Breast epithelium (tissue), 4 donors: ENCODE data around the gene ZBTB39. TPM values are rescaled to one million over a fixed set of nuclear protein-coding genes. Genes with fewer than 3 reads are reported as not detected.

ENCODE experiments used
- DNase-seq, 2 donors: peaks; one replicate each; pipeline ENCODE4 v3.0.0-alpha.2; 2019; ENCODE audit warnings: low spot score in 2 of 2
- H3K27ac ChIP-seq, 2 donors: fragments of 200-600 bp; sonication (generic) in 1 of 2; one replicate each; pipeline ENCODE4 v1.5.1; 2016 to 2019; ENCODE audit warnings: mild to moderate bottlenecking in 1 of 2
- H3K27me3 ChIP-seq, 2 donors: fragments of 200-600 bp; sonication (generic) in 1 of 2; one replicate each; pipeline versions ENCODE4 v1.5.1 to v1.6.0; 2017 to 2019; ENCODE audit warnings: control low read depth in 1 of 2, mild to moderate bottlenecking in 1 of 2
- H3K36me3 ChIP-seq: fragments of 200-600 bp; one replicate; pipeline ENCODE4 v1.5.1; 2019
- H3K4me1 ChIP-seq, 2 donors: fragments of 200-600 bp; sonication (generic); one replicate each; pipeline ENCODE4 v1.5.1; 2016 to 2019; ENCODE audit warnings: control low read depth in 1 of 2
- H3K4me3 ChIP-seq, 3 donors: fragments of 200-600 bp; sonication (generic); 1 replicate in 2 of 3; 2 replicates in 1 of 3; pipeline ENCODE4 v1.5.1; 2016 to 2019; ENCODE audit warnings: mild to moderate bottlenecking in 3 of 3, moderate library complexity in 2 of 3
- H3K9me3 ChIP-seq, 2 donors: fragments of 200-600 bp; sonication (generic) in 1 of 2; one replicate each; pipeline ENCODE4 v1.5.1; 2016 to 2019; ENCODE audit warnings: control low read depth in 1 of 2
- CTCF ChIP-seq, 3 donors: fragments of 450-650 bp; IDR thresholded peaks; one replicate each; pipeline ENCODE4 v1.5.1; 2016 to 2017; ENCODE audit warnings: antibody characterized with exemption in 3 of 3, mild to moderate bottlenecking in 3 of 3, moderate library complexity in 3 of 3
- POLR2A ChIP-seq: fragments of 450-650 bp; IDR thresholded peaks from one replicate; pipeline ENCODE4 v1.6.1; 2016; ENCODE audit warnings: antibody characterized with exemption, mild to moderate bottlenecking, moderate library complexity
- POLR2AphosphoS5 ChIP-seq, 3 donors: sonication (generic); formaldehyde crosslinking; IDR thresholded peaks; one replicate each; pipeline ENCODE4 v1.6.1; 2017; ENCODE audit warnings: antibody characterized with exemption in 3 of 3
- intact Hi-C: fragments of 100-400 bp; cut with DNase I; formaldehyde crosslinking; loops from one replicate; pipeline ENCODE4 v1.15.1; 2023; ENCODE audit warnings: low total_unique reads
- total RNA-seq, 3 donors: library from RNA; depleted of rRNA; stranded (reverse); fragments of >200 nt; gene quantifications; one replicate each; pipeline ENCODE4 v1.1.0, GENCODE V29; 2016

The ZBTB39 gene
- total RNA-seq, 3 donors from 2014 or later = 4.3 to 6.6 (median 6.1) TPM

GRCh38 chr12:57040211-57040610, 33.9 kb upstream of the ZBTB39 start:
- H3K4me1 ChIP-seq = no peaks in the 10 kb centered on the region
- H3K36me3 ChIP-seq = no peaks in the 10 kb centered on the region
- intact Hi-C loops = no loop called here
- no peak overlapping the region for H3K4me3 ChIP-seq
- no peaks in the 10 kb centered on the region for H3K9me3 ChIP-seq
- DNase-seq = no peak
- H3K27me3 ChIP-seq = no peaks in the 10 kb centered on the region
- H3K27ac ChIP-seq = no peak overlapping the region
- no peak for TF ChIP-seq POLR2A
- TF ChIP-seq CTCF (IDR thresholded peaks at IDR 0.05) = no peak
- TF ChIP-seq POLR2AphosphoS5 (IDR thresholded peaks at IDR 0.05) = no peak

GRCh38 chr12:57039016-57039798, 32.9 kb upstream of the ZBTB39 start:
- H3K9me3 ChIP-seq = no peaks in the 10 kb centered on the region
- TF ChIP-seq POLR2AphosphoS5 (IDR thresholded peaks at IDR 0.05) (no peak), CTCF (IDR thresholded peaks at IDR 0.05) (no peak), POLR2A (no peak)
- H3K27me3 ChIP-seq = no peaks in the 10 kb centered on the region
- intact Hi-C loops = no loop called here
- no peaks in the 10 kb centered on the region for H3K4me1 ChIP-seq
- no peaks in the 10 kb centered on the region for H3K36me3 ChIP-seq
- no peak overlapping the region for H3K27ac ChIP-seq
- H3K4me3 ChIP-seq = no peak overlapping the region
- DNase-seq = no peak

GRCh38 chr12:57037264-57037663, 30.9 kb upstream of the ZBTB39 start:
- no peak overlapping the region for H3K27ac ChIP-seq
- H3K4me3 ChIP-seq = no peak overlapping the region
- no peaks in the 10 kb centered on the region for H3K36me3 ChIP-seq
- DNase-seq = no peak
- no peaks in the 10 kb centered on the region for H3K9me3 ChIP-seq
- intact Hi-C loops = no loop called here
- TF ChIP-seq POLR2AphosphoS5 (IDR thresholded peaks at IDR 0.05) (no peak), POLR2A (no peak), CTCF (IDR thresholded peaks at IDR 0.05) (no peak)
- H3K4me1 ChIP-seq = no peaks in the 10 kb centered on the region
- no peaks in the 10 kb centered on the region for H3K27me3 ChIP-seq

GRCh38 chr12:57033431-57033830, 27.1 kb upstream of the ZBTB39 start:
- Histone ChIP-seq H3K27me3 (no peaks in the 10 kb centered on the region), H3K27ac (no peak overlapping the region), H3K4me3 (no peak overlapping the region), H3K9me3 (no peaks in the 10 kb centered on the region), H3K36me3 (no peaks in the 10 kb centered on the region), H3K4me1 (no peaks in the 10 kb centered on the region)
- DNase-seq = no peak
- intact Hi-C loops = no loop called here
- TF ChIP-seq POLR2AphosphoS5 (IDR thresholded peaks at IDR 0.05) (no peak), POLR2A (no peak), CTCF (IDR thresholded peaks at IDR 0.05) (no peak)

GRCh38 chr12:57031789-57032188, 25.4 kb upstream of the ZBTB39 start:
- H3K36me3 ChIP-seq = no peaks in the 10 kb centered on the region
- intact Hi-C loops = no loop called here
- no peaks in the 10 kb centered on the region for H3K9me3 ChIP-seq
- no peaks in the 10 kb centered on the region for H3K27me3 ChIP-seq
- H3K27ac ChIP-seq = no peak overlapping the region
- no peaks in the 10 kb centered on the region for H3K4me1 ChIP-seq
- no peak overlapping the region for H3K4me3 ChIP-seq
- TF ChIP-seq CTCF (IDR thresholded peaks at IDR 0.05) (no peak), POLR2AphosphoS5 (IDR thresholded peaks at IDR 0.05) (no peak)
- no peak for DNase-seq
